Neural cell (in vitro differentiated cells): ENCODE measurements around the gene UBE2E1. TPM values are rescaled to one million over a fixed set of nuclear protein-coding genes. Genes with fewer than 3 reads are reported as not detected.
A peak's percentile ranks its signal among the peaks of the same experiment; 100 is the strongest.

Experiments used
- H2AFZ ChIP-seq: fragments of 200-600, 300-800 bp; sonication (generic), shearing (Covaris generic); 2 replicates; pipeline ENCODE4 v1.6.0; 2014; ENCODE audit warnings: low read depth, mild to moderate bottlenecking, antibody characterized with exemption, low read length, moderate library complexity
- H3F3A ChIP-seq: fragments of 200-600 bp; shearing (Covaris generic); 2 replicates; pipeline ENCODE4 v1.6.1; 2016; ENCODE audit warnings: mild to moderate bottlenecking, moderate library complexity, mixed read lengths, antibody characterized with exemption, low read length; ENCODE audit not compliant: insufficient read depth, poor library complexity, severe bottlenecking
- H3K27ac ChIP-seq: fragments of 200-600, 300-800 bp; sonication (generic), shearing (Covaris generic); 2 replicates; pipeline ENCODE4 v1.5.1; 2014; ENCODE audit warnings: mild to moderate bottlenecking, low read length, moderate library complexity
- H3K27me3 ChIP-seq: fragments of 300-800, 200-600 bp; sonication (generic), shearing (Covaris generic); 2 replicates; pipeline ENCODE4 v1.6.0; 2014; ENCODE audit warnings: mild to moderate bottlenecking, low read depth, low read length, moderate library complexity; ENCODE audit not compliant: insufficient read depth
- H3K36me3 ChIP-seq: fragments of 300-800, 200-600 bp; sonication (generic), shearing (Covaris generic); 2 replicates; pipeline ENCODE4 v1.5.1; 2014; ENCODE audit warnings: mild to moderate bottlenecking, antibody characterized with exemption, low read length, moderate library complexity; ENCODE audit not compliant: insufficient read depth
- H3K4me2 ChIP-seq: fragments of 300-800, 200-600 bp; sonication (generic), shearing (Covaris generic); 2 replicates; pipeline ENCODE4 v1.6.0; 2014; ENCODE audit warnings: mild to moderate bottlenecking, low read length
- H3K4me3 ChIP-seq: fragments of 300-800, 200-600 bp; sonication (generic), shearing (Covaris generic); 2 replicates; pipeline ENCODE4 v1.5.1; 2014; ENCODE audit warnings: mild to moderate bottlenecking, low read length, moderate library complexity
- H3K79me2 ChIP-seq: fragments of 200-600 bp; shearing (Covaris generic); replicated peaks from 2 replicates; pipeline ENCODE4 v1.6.0; 2014; ENCODE audit warnings: mild to moderate bottlenecking, low read length, moderate library complexity; ENCODE audit not compliant: insufficient read depth
- H3K9ac ChIP-seq: fragments of 300-800, 200-600 bp; sonication (generic), shearing (Covaris generic); 2 replicates; pipeline ENCODE4 v1.6.1; 2016; ENCODE audit warnings: mild to moderate bottlenecking, low read length, mixed read lengths
- H3K9me2 ChIP-seq: fragments of 200-600 bp; shearing (Covaris generic); 2 replicates; pipeline ENCODE4 v1.6.1; 2016; ENCODE audit warnings: mild to moderate bottlenecking, low read length, mixed read lengths; ENCODE audit not compliant: insufficient read depth
- H3K9me3 ChIP-seq: fragments of 200-600, 300-800 bp; sonication (generic), shearing (Covaris generic); 2 replicates; pipeline ENCODE4 v1.6.1; 2016; ENCODE audit warnings: mild to moderate bottlenecking, mixed run types, low read length, moderate library complexity, mixed read lengths
- H4K20me1 ChIP-seq: fragments of 200-600 bp; shearing (Covaris generic); 2 replicates; pipeline ENCODE4 v1.6.1; 2016; ENCODE audit warnings: mild to moderate bottlenecking, mixed run types; ENCODE audit not compliant: insufficient read depth
- EP300 ChIP-seq: fragments of 450-650 bp; conservative IDR thresholded peaks from 2 replicates; pipeline ENCODE4 v1.6.1; 2014; ENCODE audit warnings: antibody characterized with exemption, mild to moderate bottlenecking, moderate library complexity; ENCODE audit not compliant: poor library complexity, severe bottlenecking
- EZH2 ChIP-seq: fragments of 200-600, 300-800 bp; shearing (Covaris generic), sonication (generic); IDR thresholded peaks from 2 replicates; pipeline ENCODE4 v1.6.1; 2014; ENCODE audit warnings: antibody characterized with exemption, low read length, borderline replicate concordance, mild to moderate bottlenecking; ENCODE audit not compliant: insufficient read depth, poor library complexity, severe bottlenecking
- MXI1 ChIP-seq: fragments of 450-650 bp; conservative IDR thresholded peaks from 2 replicates; pipeline ENCODE4 v1.6.1; 2014; ENCODE audit warnings: antibody characterized with exemption, mild to moderate bottlenecking; ENCODE audit not compliant: poor library complexity, severe bottlenecking
- POLR2AphosphoS5 ChIP-seq: IDR thresholded peaks from 2 replicates; pipeline ENCODE4 v1.6.1; 2012
- RAD21 ChIP-seq: fragments of 450-650 bp; conservative IDR thresholded peaks from 2 replicates; pipeline ENCODE4 v1.6.1; 2014; ENCODE audit warnings: antibody characterized with exemption, mild to moderate bottlenecking, moderate library complexity
- SMC3 ChIP-seq: fragments of 450-650 bp; conservative IDR thresholded peaks from 2 replicates; pipeline ENCODE4 v1.6.1; 2014; ENCODE audit warnings: antibody characterized with exemption, mild to moderate bottlenecking, moderate library complexity; ENCODE audit not compliant: poor library complexity
- TAF1 ChIP-seq: IDR thresholded peaks from 2 replicates; pipeline ENCODE4 v1.6.1; 2012; ENCODE audit warnings: low read depth
- polyA plus RNA-seq: library from polyadenylated mRNA; depleted of rRNA; stranded (reverse); fragments of >200 nt; gene quantifications from 2 replicates; pipeline ENCODE4 v1.2.3, GENCODE V29; 2014
- TF ChIP-seq, protein P1 (sequence below): fragments of 450-650 bp; IDR thresholded peaks from 2 replicates; pipeline ENCODE4 v1.5.1; 2014; ENCODE audit warnings: antibody characterized with exemption, mild to moderate bottlenecking, moderate library complexity; ENCODE audit not compliant: poor library complexity, severe bottlenecking
- TF ChIP-seq, protein P2 (sequence below): IDR thresholded peaks from 2 replicates; pipeline ENCODE4 v1.6.1; 2012; ENCODE audit warnings: borderline replicate concordance

UBE2E1 gene
- polyA plus RNA-seq, 1 donor from 2014 or later, result 157 TPM

DNA sequence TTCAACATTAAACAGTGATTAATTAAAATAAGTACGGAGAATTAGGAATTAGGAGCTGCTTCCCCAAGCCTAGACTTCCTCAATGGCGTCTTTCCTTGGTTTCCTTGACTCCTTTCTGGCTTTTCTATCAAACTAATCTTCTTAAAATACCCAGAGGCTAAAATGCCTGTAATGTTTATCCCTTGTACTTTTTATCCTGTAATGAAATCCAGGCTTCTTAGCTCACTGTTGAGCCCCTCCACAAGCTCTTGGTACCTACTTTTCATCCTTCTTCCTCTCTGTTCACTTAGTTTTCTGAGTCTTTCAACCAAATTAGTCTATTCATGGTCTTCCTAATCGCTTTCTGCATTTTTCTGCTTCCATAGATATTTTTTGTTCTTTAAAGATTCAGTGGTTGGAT lies 6.9 kb upstream of the UBE2E1 start:
- Histone ChIP-seq H3K27ac (no peak overlapping the region), H3K27me3 (no peaks in the 10 kb centered on the region), H3K4me2 (no peak overlapping the region), H3K4me3 (no peak overlapping the region), H3K79me2 (no peaks in the 10 kb centered on the region), H3K9me3 (no peaks in the 10 kb centered on the region), H3K36me3 (no peaks in the 10 kb centered on the region), H3K9ac (no peak overlapping the region), H4K20me1 (no peaks in the 10 kb centered on the region), H2AFZ (no peak overlapping the region), H3K9me2 (no peaks in the 10 kb centered on the region), H3F3A (no peaks in the 10 kb centered on the region)
- TF ChIP-seq MXI1 (no peak), EP300 (no peak), SMC3 (no peak), POLR2AphosphoS5 (no peak), EZH2 (no peak), RAD21 (no peak), TAF1 (no peak)
- TF ChIP-seq, protein P1, sequence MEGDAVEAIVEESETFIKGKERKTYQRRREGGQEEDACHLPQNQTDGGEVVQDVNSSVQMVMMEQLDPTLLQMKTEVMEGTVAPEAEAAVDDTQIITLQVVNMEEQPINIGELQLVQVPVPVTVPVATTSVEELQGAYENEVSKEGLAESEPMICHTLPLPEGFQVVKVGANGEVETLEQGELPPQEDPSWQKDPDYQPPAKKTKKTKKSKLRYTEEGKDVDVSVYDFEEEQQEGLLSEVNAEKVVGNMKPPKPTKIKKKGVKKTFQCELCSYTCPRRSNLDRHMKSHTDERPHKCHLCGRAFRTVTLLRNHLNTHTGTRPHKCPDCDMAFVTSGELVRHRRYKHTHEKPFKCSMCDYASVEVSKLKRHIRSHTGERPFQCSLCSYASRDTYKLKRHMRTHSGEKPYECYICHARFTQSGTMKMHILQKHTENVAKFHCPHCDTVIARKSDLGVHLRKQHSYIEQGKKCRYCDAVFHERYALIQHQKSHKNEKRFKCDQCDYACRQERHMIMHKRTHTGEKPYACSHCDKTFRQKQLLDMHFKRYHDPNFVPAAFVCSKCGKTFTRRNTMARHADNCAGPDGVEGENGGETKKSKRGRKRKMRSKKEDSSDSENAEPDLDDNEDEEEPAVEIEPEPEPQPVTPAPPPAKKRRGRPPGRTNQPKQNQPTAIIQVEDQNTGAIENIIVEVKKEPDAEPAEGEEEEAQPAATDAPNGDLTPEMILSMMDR, result no peak
- TF ChIP-seq, protein P2, sequence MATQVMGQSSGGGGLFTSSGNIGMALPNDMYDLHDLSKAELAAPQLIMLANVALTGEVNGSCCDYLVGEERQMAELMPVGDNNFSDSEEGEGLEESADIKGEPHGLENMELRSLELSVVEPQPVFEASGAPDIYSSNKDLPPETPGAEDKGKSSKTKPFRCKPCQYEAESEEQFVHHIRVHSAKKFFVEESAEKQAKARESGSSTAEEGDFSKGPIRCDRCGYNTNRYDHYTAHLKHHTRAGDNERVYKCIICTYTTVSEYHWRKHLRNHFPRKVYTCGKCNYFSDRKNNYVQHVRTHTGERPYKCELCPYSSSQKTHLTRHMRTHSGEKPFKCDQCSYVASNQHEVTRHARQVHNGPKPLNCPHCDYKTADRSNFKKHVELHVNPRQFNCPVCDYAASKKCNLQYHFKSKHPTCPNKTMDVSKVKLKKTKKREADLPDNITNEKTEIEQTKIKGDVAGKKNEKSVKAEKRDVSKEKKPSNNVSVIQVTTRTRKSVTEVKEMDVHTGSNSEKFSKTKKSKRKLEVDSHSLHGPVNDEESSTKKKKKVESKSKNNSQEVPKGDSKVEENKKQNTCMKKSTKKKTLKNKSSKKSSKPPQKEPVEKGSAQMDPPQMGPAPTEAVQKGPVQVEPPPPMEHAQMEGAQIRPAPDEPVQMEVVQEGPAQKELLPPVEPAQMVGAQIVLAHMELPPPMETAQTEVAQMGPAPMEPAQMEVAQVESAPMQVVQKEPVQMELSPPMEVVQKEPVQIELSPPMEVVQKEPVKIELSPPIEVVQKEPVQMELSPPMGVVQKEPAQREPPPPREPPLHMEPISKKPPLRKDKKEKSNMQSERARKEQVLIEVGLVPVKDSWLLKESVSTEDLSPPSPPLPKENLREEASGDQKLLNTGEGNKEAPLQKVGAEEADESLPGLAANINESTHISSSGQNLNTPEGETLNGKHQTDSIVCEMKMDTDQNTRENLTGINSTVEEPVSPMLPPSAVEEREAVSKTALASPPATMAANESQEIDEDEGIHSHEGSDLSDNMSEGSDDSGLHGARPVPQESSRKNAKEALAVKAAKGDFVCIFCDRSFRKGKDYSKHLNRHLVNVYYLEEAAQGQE, result no peak

DNA sequence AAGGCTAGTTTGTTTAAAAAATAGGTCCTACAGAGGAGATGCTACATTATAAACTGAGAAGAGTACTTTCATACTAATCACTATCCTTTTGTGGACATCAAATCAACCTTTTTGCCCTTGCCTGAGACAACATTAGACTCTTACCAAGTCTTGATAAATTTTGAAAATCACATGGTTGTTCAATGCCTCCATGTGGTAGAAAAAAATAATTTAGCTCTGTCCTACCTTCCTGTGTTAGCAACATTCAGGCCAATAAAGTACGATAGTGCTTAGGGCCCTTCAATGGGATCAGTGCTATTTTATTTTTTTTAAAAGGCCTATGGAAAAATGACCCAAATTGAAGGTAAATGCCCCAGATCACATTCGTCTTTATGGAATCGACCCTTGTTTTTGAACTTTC lies 5.0 kb upstream of the UBE2E1 start:
- no peak overlapping the region for H3K9ac ChIP-seq
- H3K27ac ChIP-seq, result no peak overlapping the region
- H3K36me3 ChIP-seq, result no peaks in the 10 kb centered on the region
- peak; percentile 22 for TF ChIP-seq SMC3
- TF ChIP-seq, protein P1, result no peak
- H3K9me2 ChIP-seq, result no peaks in the 10 kb centered on the region
- H3K79me2 ChIP-seq, result no peaks in the 10 kb centered on the region
- H3K4me2 ChIP-seq, result no peak overlapping the region
- H3K9me3 ChIP-seq, result no peaks in the 10 kb centered on the region
- H3K27me3 ChIP-seq, result no peaks in the 10 kb centered on the region
- no peaks in the 10 kb centered on the region for H3F3A ChIP-seq
- no peaks in the 10 kb centered on the region for H4K20me1 ChIP-seq
- H3K4me3 ChIP-seq, result no peak overlapping the region
- no peak overlapping the region for H2AFZ ChIP-seq
